G401.6 (cell line): ENCODE measurements around the gene DOK4.
"Not testable (repeated sequence)": the region's sequence is repeated elsewhere in the genome, so short reads cannot be mapped to it uniquely, and the experiment has no call there.

Experiments used
- FAIRE-seq: peaks from 2 replicates; lab custom pipeline; 2012; peaks lifted over from hg19 to GRCh38; lab: Jason Lieb, UNC

DOK4 gene

GRCh38 chr16:57445510-57445909 is 40.8 kb downstream of the DOK4 start:
- no peak for FAIRE-seq

GRCh38 chr16:57444711-57445110 is 41.6 kb downstream of the DOK4 start:
- no peak for FAIRE-seq

GRCh38 chr16:57440551-57440950 is 45.7 kb downstream of the DOK4 start:
- not testable (repeated sequence) for FAIRE-seq

GRCh38 chr16:57439947-57440346 is 46.3 kb downstream of the DOK4 start:
- not testable (repeated sequence) for FAIRE-seq

- no peak for FAIRE-seq
Observed at GRCh38 chr16:57435838-57436237, 50.5 kb downstream of the DOK4 start.

GRCh38 chr16:57434003-57434402 is 52.3 kb downstream of the DOK4 start:
- FAIRE-seq = no peak

- FAIRE-seq = no peak
Observed at GRCh38 chr16:57432989-57433388, 53.3 kb downstream of the DOK4 start.

- no peak for FAIRE-seq
Observed at GRCh38 chr16:57432505-57432904, 53.8 kb downstream of the DOK4 start.

GRCh38 chr16:57430955-57431354 is 55.3 kb downstream of the DOK4 start:
- no peak for FAIRE-seq

- FAIRE-seq = no peak
Observed at GRCh38 chr16:57427824-57428223, 58.5 kb downstream of the DOK4 start.

GRCh38 chr16:57427307-57427706 is 59.0 kb downstream of the DOK4 start:
- FAIRE-seq = no peak

- FAIRE-seq = no peak
Observed at GRCh38 chr16:57426356-57426755, 59.9 kb downstream of the DOK4 start.

- no peak for FAIRE-seq
Observed at GRCh38 chr16:57424583-57424982, 61.7 kb downstream of the DOK4 start.

- no peak for FAIRE-seq
Observed at GRCh38 chr16:57423152-57423551, 63.1 kb downstream of the DOK4 start.

GRCh38 chr16:57422026-57422944 is 64.0 kb downstream of the DOK4 start:
- FAIRE-seq = no peak
